Measurements from ENCODE around the gene PKN1. TPM values are rescaled to one million over a fixed set of nuclear protein-coding genes. Genes with fewer than 3 reads are reported as not detected.

PKN1 gene
- total and polyA plus RNA-seq, 2 of the 13 experiments (the other 11 are each of a cell fraction or from before 2014, with no cell fraction given), result 45.7 to 54.5 TPM

DNA sequence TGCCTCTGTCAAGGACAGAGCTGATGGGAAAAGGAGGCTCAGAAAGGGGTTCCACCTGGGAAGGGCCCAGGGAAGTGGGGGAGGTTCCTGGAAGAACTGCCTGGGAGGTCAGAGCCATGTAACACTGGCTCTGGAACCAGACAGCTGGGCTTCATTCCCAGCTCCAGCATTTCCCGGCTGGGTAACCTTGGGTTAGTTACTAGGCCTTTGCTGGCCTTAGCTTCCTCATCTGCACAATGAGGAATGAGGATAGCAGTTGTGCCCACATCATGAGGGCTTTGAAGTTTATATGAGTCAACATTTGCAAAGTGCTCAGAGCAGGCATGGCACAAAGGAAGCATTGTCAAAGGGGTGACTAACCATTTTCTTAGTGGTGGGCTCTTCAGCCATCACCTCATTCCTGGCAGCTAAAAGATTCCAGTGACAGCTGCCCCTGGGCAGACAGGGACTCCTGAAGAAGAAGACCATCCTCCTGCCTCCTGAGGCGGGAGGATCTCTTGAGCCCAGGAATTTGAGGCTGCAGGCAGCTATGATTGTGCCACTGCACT lies 86.8 kb downstream of the PKN1 start (continued):
- TF ChIP-seq, protein P1, sequence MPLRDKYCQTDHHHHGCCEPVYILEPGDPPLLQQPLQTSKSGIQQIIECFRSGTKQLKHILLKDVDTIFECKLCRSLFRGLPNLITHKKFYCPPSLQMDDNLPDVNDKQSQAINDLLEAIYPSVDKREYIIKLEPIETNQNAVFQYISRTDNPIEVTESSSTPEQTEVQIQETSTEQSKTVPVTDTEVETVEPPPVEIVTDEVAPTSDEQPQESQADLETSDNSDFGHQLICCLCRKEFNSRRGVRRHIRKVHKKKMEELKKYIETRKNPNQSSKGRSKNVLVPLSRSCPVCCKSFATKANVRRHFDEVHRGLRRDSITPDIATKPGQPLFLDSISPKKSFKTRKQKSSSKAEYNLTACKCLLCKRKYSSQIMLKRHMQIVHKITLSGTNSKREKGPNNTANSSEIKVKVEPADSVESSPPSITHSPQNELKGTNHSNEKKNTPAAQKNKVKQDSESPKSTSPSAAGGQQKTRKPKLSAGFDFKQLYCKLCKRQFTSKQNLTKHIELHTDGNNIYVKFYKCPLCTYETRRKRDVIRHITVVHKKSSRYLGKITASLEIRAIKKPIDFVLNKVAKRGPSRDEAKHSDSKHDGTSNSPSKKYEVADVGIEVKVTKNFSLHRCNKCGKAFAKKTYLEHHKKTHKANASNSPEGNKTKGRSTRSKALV (CRISPR knock-in tag; IDR thresholded peaks at IDR 0.05), result no peak
- TF ChIP-seq SP1 (IDR thresholded peaks at IDR 0.05), result no peak
- no peak for TF ChIP-seq SP1 (CRISPR knock-in tag; IDR thresholded peaks at IDR 0.05)
- TF ChIP-seq, protein P2, sequence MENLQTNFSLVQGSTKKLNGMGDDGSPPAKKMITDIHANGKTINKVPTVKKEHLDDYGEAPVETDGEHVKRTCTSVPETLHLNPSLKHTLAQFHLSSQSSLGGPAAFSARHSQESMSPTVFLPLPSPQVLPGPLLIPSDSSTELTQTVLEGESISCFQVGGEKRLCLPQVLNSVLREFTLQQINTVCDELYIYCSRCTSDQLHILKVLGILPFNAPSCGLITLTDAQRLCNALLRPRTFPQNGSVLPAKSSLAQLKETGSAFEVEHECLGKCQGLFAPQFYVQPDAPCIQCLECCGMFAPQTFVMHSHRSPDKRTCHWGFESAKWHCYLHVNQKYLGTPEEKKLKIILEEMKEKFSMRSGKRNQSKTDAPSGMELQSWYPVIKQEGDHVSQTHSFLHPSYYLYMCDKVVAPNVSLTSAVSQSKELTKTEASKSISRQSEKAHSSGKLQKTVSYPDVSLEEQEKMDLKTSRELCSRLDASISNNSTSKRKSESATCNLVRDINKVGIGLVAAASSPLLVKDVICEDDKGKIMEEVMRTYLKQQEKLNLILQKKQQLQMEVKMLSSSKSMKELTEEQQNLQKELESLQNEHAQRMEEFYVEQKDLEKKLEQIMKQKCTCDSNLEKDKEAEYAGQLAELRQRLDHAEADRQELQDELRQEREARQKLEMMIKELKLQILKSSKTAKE (CRISPR knock-in tag; IDR thresholded peaks at IDR 0.05; ENCODE audit: borderline replicate concordance), result no peak
- TF ChIP-seq PHB2 (IDR thresholded peaks at IDR 0.05; ENCODE audit: partially characterized antibody), result no peak
- TF ChIP-seq RFX5 (IDR thresholded peaks at IDR 0.05; ENCODE audit: low read depth, low read length), result no peak
- no peak for TF ChIP-seq RORA (CRISPR knock-in tag; IDR thresholded peaks at IDR 0.05)
- no peak for TF ChIP-seq ZNF432 (CRISPR knock-in tag; IDR thresholded peaks at IDR 0.05; ENCODE audit: borderline replicate concordance)
- TF ChIP-seq ZNF710 (CRISPR knock-in tag; IDR thresholded peaks at IDR 0.05; ENCODE audit: borderline replicate concordance), result no peak; the same call in 1 of the 2 replicates
- TF ChIP-seq MED1 (CRISPR knock-in tag; IDR thresholded peaks at IDR 0.05), result peak; percentile 87
- TF ChIP-seq ZNF570 (CRISPR knock-in tag; IDR thresholded peaks at IDR 0.05; ENCODE audit: borderline replicate concordance), result no peak
- TF ChIP-seq SOX5 (CRISPR knock-in tag; IDR thresholded peaks at IDR 0.05; ENCODE audit: borderline replicate concordance), result peak; percentile 91
- TF ChIP-seq SIX4 (CRISPR knock-in tag; IDR thresholded peaks at IDR 0.05), result peak; percentile 66; the same call in 1 of the 2 replicates
- no peak for TF ChIP-seq MEIS1 (CRISPR knock-in tag; IDR thresholded peaks at IDR 0.05; ENCODE audit: borderline replicate concordance)
- TF ChIP-seq, protein P3, sequence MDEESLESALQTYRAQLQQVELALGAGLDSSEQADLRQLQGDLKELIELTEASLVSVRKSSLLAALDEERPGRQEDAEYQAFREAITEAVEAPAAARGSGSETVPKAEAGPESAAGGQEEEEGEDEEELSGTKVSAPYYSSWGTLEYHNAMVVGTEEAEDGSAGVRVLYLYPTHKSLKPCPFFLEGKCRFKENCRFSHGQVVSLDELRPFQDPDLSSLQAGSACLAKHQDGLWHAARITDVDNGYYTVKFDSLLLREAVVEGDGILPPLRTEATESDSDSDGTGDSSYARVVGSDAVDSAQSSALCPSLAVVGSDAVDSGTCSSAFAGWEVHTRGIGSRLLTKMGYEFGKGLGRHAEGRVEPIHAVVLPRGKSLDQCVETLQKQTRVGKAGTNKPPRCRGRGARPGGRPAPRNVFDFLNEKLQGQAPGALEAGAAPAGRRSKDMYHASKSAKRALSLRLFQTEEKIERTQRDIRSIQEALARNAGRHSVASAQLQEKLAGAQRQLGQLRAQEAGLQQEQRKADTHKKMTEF (CRISPR knock-in tag; IDR thresholded peaks at IDR 0.05), result peak; percentile 95
- TF ChIP-seq, protein P4, sequence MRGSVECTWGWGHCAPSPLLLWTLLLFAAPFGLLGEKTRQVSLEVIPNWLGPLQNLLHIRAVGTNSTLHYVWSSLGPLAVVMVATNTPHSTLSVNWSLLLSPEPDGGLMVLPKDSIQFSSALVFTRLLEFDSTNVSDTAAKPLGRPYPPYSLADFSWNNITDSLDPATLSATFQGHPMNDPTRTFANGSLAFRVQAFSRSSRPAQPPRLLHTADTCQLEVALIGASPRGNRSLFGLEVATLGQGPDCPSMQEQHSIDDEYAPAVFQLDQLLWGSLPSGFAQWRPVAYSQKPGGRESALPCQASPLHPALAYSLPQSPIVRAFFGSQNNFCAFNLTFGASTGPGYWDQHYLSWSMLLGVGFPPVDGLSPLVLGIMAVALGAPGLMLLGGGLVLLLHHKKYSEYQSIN (CRISPR knock-in tag; IDR thresholded peaks at IDR 0.05; ENCODE audit: borderline replicate concordance), result no peak
- TF ChIP-seq, protein P5, sequence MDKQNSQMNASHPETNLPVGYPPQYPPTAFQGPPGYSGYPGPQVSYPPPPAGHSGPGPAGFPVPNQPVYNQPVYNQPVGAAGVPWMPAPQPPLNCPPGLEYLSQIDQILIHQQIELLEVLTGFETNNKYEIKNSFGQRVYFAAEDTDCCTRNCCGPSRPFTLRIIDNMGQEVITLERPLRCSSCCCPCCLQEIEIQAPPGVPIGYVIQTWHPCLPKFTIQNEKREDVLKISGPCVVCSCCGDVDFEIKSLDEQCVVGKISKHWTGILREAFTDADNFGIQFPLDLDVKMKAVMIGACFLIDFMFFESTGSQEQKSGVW (CRISPR knock-in tag; IDR thresholded peaks at IDR 0.05; ENCODE audit: borderline replicate concordance), result no peak
- TF ChIP-seq KAT2B (IDR thresholded peaks at IDR 0.05; ENCODE audit: borderline replicate concordance, low read depth, low read length), result no peak
- TF ChIP-seq HOXA5 (CRISPR knock-in tag; IDR thresholded peaks at IDR 0.05), result no peak
- peak; percentile 75; the same call in 1 of the 2 replicates for TF ChIP-seq ZNF331 (CRISPR knock-in tag; IDR thresholded peaks at IDR 0.05)
- TF ChIP-seq ASH2L (IDR thresholded peaks at IDR 0.05; ENCODE audit: insufficient read length, low read depth, low read length), result peak; percentile 54

Data from HepG2 (cell line).